MM.1S (cell line): Measurements from ENCODE around the gene CD82.
A peak's percentile ranks its signal among the peaks of the same experiment; 100 is the strongest.

Source experiments
- CTCF ChIP-seq: fragments of 300-600 bp; sonication (generic); IDR thresholded peaks from 2 replicates; pipeline ENCODE4 v1.5.1; 2016; ENCODE audit warnings: antibody characterized with exemption, low read length, mixed read lengths
- EZH2 ChIP-seq: fragments of 300-600 bp; sonication (generic); optimal IDR thresholded peaks from 2 replicates; pipeline ENCODE3; 2017; ENCODE audit warnings: low read depth, mild to moderate bottlenecking, antibody characterized with exemption, low read length, mixed read lengths

GRCh38 chr11:44621140-44621681, 55.7 kb downstream of the CD82 start:
- TF ChIP-seq CTCF (peak; percentile 90), EZH2 (no peak)
